HTR-8/SVneo (cell line): ENCODE data around the gene ASAP2.

ENCODE experiments used
- DNase-seq: peaks from one replicate; pipeline ENCODE4 v3.0.0; 2011; ENCODE audit warnings: low spot score, mixed read lengths; ENCODE audit not compliant: insufficient read length
- FAIRE-seq: peaks from 2 replicates; lab custom pipeline; 2011; peaks lifted over from hg19 to GRCh38; lab: Jason Lieb, UNC

ASAP2 gene

GRCh38 chr2:9310798-9311197, 104.2 kb downstream of the ASAP2 start:
- FAIRE-seq (no peak), DNase-seq (peak; percentile 39)

- peak; percentile 37 for DNase-seq
- FAIRE-seq, result no peak
Observed at GRCh38 chr2:9311488-9311887, 104.9 kb downstream of the ASAP2 start.

DNA sequence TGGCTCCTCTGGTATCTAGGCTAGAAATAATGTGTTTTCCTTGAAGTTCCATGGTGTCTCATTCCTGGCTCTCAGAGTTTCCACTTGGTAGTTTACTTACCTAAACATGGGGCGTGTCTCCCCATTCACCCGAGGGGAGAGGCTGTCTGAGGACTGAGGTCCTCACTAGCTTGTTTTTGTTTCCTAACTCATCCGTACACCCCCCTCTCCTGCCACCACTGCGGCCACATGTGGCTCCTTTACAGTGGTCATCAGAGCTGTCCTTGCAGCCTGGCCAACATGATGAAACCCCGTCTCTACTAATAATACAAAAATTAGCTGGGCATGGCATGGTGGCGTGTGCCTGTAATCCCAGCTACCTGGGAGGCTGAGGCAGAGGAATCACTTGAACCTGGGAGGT, 106.0 kb downstream of the ASAP2 start:
- FAIRE-seq (no peak), DNase-seq (no peak)

- FAIRE-seq (no peak), DNase-seq (no peak)
Observed at GRCh38 chr2:9313443-9313842, 106.8 kb downstream of the ASAP2 start.

DNA sequence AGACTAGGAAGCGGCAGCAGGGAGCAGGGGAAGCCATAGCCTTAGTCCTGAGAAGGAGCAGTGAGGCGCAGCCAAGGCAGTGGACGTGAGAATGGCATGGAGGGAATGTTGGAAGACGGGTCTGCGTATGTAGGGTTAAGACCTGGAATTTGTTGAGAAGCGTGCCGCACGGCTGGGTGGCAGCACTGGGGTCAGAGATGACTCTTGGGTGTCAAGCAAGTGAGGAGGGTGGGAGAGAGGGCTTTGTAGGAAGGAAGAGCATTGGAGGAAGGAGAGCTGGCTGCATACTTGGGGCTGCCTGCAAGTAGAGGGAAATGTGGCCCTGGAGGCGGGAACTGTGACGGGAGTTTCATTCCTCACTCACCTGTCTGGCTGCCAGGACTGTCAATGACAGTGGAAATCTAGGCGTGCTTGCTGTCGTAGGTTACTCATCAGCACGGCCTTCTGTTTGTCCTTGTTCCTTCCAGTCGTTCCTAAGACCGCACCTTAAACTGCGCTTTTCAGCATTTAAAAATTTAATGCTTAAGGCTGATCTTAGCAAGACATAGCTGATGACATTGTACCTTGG, 108.8 kb downstream of the ASAP2 start:
- DNase-seq, result no peak
- no peak for FAIRE-seq

- DNase-seq, result no peak
- peak; percentile 70 for FAIRE-seq
Observed at GRCh38 chr2:9317559-9317958, 110.9 kb downstream of the ASAP2 start.

DNA sequence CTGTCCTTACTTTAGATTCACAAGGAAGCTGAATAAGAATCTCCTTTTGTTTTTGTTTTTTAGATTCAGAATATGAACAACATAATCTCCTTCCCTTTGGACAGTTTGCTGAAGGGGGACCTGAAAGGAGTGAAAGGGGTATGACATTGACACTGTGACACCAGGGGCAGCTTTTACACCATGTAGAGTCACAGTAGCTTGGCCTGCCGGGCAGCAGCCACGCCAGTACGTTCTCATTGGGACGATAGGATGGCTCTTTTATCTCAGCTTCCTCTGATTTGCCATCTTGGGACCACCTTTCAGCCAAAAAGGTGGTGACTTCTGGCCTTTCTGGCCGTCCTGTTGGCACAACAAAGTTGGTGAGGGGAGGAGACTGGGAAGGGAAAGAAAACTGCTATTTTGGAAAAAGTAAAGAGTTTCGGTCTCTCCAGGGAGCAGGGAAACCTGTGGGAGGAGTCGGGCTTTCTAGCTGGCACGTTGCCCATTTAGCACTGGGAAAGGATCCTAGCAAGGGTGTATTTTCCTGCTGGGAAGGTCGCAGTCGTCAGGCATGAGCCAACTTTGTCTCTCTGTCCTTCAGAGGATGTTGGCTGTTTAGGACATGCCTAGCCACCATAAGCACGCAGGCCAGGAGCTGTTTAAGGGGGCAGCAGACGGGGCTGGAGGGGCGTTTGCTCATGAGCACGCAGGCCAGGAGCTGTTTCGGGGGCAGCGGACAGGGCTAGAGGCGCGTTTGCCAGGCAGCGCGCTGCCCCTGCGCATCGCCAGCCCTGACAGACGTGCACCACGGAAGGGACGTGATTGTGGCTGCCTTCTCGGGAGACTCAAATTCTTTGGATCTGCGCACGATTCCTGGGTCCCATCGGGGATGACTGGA, 112.1 kb downstream of the ASAP2 start:
- FAIRE-seq (no peak), DNase-seq (no peak)

DNA sequence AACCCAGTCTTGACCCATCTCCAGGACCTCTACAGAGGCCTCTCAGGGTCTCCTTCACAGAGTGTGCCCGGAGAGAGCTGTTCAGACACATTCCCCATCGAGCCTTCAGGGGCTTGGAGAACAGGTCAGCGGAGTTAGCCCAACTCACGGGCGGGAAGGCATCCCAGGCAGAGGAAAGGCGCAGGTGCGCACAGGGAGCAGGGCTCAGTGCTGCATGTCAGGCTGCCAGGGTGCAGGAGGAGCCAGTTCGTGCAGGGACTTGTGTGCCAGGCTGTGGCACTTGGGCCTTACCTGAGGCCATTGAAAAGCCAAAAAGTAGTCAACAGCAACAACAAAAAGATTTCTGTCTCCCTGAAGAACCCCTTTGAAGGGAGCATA, 112.7 kb downstream of the ASAP2 start:
- FAIRE-seq, result no peak
- DNase-seq, result no peak

DNA sequence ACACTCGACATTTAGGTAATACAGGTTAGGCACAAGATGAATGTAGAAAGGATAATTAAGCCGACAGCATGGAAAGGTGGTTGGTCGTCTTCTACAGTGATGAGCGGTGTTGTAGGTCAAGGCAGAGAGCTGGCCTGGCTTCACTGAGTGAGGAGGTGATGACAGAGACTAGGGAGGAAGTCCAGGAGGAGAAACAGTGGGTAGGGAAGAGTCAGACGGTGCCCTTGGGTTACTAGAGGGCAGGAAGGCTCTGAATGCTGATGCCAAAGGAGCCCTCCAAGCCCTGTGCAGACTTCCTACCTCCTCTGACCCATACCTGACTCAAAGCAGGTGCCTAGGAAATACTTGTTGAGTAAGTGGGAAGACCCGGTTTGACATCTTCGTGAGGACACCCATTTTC, 116.0 kb downstream of the ASAP2 start:
- DNase-seq, result no peak
- FAIRE-seq, result no peak

DNA sequence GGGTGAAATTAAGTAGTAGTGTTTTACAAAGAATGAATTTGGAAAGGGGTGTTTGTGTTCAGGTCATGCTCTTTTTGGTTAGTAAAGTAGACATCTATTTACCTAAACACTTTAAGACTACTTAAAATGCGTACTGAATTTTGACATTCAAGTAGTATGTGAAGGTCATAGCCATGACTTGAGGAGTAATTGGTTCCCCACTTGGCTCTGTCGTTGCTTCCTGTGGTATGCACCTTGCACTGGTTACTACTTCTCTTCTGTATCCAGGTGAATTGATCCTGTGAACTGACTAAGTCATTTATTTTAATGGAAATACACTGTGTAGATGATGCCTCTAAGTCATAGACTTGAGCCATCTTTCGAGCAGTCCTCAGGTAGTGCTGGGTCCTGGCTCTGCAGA, 118.8 kb downstream of the ASAP2 start:
- no peak for FAIRE-seq
- DNase-seq, result no peak

DNA sequence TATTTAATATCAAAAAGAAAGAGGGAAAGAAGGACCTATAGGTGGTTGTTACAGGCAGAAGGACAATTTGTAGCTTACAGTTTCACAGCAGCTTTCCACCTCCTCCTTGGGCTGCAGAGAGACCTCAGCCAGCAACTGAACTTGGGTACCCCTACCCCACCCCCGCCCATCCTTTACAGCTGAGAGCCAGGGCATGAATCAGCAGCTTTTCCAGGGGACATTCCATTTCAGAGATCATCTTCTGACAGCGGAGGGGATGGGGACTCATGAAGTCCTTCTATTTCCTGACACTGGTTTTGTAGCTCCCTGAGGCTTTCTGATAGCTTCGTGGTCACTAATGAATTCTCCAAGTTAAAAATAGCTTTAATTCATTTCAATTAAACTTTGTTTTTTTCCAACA, 120.4 kb downstream of the ASAP2 start:
- DNase-seq (peak; percentile 34), FAIRE-seq (no peak)

GRCh38 chr2:9327873-9328352, 121.3 kb downstream of the ASAP2 start:
- FAIRE-seq, result no peak
- DNase-seq, result no peak

- DNase-seq (no peak), FAIRE-seq (no peak)
Observed at GRCh38 chr2:9328931-9329330, 122.3 kb downstream of the ASAP2 start.

DNA sequence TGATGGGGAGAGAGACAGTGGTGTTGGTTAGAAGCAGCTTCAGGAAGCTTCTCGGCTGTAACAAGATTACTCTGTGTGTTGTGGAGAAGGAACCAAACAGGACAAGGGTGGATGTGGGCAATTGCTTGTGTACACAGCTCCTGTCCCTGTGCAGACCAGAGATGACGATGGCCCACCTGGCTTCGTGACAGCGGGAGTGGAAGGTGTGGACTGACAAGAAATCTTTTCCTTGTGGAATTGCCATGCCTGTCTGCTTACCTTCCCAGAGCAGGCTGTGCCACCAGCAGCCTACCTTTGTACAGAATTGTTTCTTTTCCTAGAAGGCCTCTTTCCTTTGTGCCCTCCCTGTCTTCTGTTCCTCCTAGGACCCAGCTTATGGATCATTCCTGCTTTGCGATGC, 122.9 kb downstream of the ASAP2 start:
- no peak for DNase-seq
- FAIRE-seq, result no peak

DNA sequence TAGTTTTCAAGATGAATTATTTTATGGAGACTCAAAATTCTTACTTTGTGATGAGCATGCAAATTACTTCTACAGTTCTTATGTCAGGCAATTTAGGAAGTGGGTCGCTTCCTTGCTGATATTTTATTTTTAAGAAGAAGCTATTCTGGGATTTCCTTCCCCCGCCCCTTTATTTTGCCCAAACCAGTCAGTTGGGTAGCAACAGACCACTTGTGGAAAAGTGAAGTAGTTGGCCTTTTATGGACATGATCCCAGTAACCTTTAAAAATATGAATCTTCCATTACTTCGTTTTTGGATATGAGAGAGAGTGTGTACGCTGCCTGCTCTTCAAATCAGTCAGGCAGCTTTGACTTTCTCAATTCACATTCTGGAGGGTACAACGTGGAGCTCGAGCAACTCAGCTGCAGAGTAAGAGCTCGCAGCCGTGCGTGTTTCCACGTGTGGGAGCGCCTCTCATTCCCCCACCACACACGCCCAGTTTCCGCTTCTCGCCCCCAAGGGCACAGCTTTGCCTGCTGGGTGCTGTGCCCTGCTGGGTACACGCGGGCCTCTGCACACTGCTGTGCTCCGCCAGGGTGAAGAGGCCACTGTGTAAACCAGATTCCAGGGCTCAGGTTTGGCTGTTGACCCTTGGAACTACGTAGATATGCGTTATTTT, 124.1 kb downstream of the ASAP2 start:
- no peak for DNase-seq
- FAIRE-seq, result no peak

DNA sequence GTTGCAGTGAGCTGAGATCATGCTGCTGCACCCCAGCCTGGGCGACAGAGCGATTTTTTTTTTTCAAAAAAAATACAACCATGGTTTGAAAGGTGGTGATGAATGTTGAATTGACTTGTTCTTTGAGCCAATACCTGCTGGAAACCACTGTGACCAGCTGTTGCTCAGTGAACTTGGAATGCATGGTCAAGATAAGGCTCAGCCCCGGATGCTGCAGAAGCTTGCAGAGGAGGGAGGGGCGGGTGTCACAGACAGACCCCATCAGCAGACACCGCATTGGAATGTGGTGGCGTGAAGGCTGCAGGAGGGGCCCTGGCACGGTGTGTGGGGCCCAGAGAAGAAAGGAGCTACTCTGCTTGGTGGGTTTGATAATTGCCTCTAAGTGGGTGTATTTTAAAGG, 125.1 kb downstream of the ASAP2 start:
- no peak for FAIRE-seq
- no peak for DNase-seq

- FAIRE-seq (no peak), DNase-seq (no peak)
Observed at GRCh38 chr2:9332136-9332852, 125.7 kb downstream of the ASAP2 start.

DNA sequence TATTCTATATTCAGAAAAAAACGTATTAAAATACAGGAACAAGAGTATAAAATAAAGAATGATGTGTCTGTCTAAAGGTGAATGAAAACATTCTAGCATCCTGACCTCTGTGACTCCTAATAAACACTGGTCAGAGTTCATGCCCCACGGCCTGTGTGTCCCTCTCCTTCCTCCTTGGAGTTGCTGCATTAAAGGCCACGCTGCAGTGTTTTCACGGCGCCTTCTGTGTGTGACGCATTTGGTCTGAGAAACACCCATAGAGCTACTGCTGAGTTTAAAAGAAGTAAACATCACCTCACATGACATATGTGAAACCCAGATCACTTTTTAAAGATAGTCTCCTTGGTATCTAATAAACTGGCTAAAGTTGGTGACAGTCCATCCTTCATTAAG, 126.2 kb downstream of the ASAP2 start:
- FAIRE-seq (no peak), DNase-seq (no peak)

DNA sequence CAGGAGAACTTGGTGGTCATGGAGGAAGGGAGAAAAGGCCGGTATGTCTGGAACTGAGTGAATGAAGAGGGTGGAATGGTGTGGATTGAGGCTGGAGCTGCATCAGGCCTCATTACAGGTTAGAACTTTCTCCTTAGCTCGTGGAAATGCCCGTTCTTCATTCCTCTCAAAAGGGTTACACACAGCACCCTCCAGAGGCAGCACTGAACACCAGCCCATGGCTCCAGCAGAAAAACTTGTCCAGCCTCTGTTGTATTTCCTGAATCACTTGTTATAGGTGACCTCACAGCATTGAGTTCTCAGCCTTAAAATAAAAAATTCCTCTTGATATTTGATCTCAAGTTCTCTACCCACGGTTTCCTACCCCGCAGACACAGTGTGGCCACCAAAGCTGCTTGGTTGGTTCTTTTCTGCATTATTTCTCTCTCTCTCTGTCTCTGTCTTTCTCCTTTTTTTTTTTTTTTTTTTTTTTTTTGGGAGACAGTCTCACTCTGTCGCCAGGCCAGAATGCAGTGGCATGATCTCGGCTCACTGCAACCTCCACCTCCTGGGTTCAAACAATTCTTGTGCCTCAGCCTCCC, 127.1 kb downstream of the ASAP2 start:
- DNase-seq (peak; percentile 82), FAIRE-seq (peak; percentile 66)

GRCh38 chr2:9334761-9335160, 128.1 kb downstream of the ASAP2 start:
- FAIRE-seq (no peak), DNase-seq (no peak)
